ENCODE results near the gene SLC2A10. TPM values are rescaled to one million over a fixed set of nuclear protein-coding genes. Genes with fewer than 3 reads are reported as not detected.

SLC2A10 gene
- total and polyA plus RNA-seq, 10 of the 15 experiments (the other 5 are each of a cell fraction or from before 2014, with no cell fraction given), result not detected

DNA sequence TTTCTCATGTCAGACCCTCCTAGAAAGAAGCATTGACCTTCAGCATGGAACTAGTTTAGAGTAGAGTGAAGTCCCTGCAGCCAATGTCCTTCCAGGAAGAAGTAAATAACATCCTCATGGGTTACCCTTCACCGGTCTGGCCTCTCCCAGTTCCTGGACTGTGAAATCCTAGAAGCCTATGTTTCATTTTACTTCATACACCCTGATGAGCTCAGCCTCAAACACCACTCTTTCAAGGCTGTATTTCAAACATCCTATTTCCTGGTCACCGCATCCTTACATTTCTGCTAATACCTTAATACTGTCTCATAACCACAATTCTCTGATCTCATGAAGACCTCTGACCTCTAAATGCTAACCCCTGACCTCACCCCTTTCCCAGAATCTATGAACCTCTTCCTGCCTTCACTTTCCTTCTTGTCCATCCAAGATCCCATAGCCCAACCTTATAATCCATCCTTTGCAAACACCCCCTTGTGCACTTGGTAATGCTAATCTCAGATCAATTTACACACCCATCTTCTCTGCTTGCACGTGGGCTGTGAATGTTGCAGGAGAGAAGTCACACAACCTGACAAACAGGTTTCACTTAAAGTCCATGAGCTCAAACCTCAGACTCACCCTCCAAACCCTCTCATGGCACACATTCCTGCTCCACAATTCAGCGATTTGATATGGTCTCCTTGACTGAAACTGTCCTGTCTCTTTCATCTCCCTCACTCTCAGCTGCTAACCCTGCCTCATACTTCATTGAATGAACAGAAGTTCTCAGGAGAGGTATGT, 30.2 kb downstream of the SLC2A10 start (continued):
- no peak for TF ChIP-seq HDAC2 (IDR thresholded peaks at IDR 0.05)
- no peak for TF ChIP-seq IRF4 (IDR thresholded peaks at IDR 0.05; ENCODE audit: low read depth, low read length)
- TF ChIP-seq JUNB (IDR thresholded peaks at IDR 0.05), result no peak
- no peak for TF ChIP-seq KAT2A (conservative IDR thresholded peaks at IDR 0.05; ENCODE audit: control insufficient read depth, low read depth, low read length)
- no peak for TF ChIP-seq GATAD2B (conservative IDR thresholded peaks at IDR 0.05; ENCODE audit: low read depth)

DNA sequence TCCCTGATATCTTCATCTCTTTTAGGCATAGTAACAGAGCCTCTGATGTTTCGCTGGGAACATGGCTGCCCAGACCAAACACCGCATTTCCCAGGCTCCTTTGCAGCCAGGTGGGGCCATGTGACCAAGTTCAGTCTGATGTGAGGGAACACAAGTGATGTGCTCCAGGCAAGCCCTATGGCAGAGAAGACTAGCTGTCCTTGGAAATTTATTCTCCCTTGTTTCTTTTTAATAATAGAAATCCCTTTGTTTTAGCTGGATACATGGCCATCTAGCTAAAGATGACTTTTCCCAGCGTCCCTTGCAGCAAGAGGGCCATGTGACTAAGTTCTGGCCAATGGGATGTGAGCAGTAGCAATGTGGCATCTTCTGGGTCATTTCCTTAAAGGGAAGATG, 30.8 kb downstream of the SLC2A10 start:
- no peak for FAIRE-seq
- Histone ChIP-seq H3K27ac (ENCODE audit: control insufficient read depth, insufficient read depth) (no peak overlapping the region), H3K4me3 (no peak overlapping the region), H3K27me3 (replicated peaks in 1 of 2; ENCODE audit: control insufficient read depth in 2 of 2, insufficient read depth in 2 of 2, low read length in 1 of 2) (no peaks in the 10 kb centered on the region; a peak in 1 of 4 replicates), H3K9me3 (replicated peaks; ENCODE audit: control insufficient read depth, insufficient read depth, low read length) (no peaks in the 10 kb centered on the region; the same call in 2 of the 3 replicates), H3K79me2 (ENCODE audit: control insufficient read depth, insufficient read depth, low read length) (no peaks in the 10 kb centered on the region), H3K9ac (ENCODE audit: control insufficient read depth, insufficient read depth, low read length) (no peak overlapping the region), H3K4me1 (ENCODE audit: control insufficient read depth, insufficient read depth, low read length) (no peaks in the 10 kb centered on the region), H4K20me1 (ENCODE audit: control insufficient read depth, insufficient read depth) (no peaks in the 10 kb centered on the region), H2AFZ (ENCODE audit: control insufficient read depth, low read depth, low read length) (no peak overlapping the region; the same call in 1 of the 2 replicates), H3K36me3 (ENCODE audit: control insufficient read depth in 2 of 2, insufficient read depth in 2 of 2, low read length in 1 of 2) (no peaks in the 10 kb centered on the region), H3K4me2 (ENCODE audit: control insufficient read depth, insufficient read depth) (no peak overlapping the region)
- POLR2A ChIA-PET, result no interaction called here
- no TSS peak for BruUV-seq (replicated peaks)
- intact Hi-C loops (cut with micrococcal nuclease; ENCODE audit: unreplicated experiment), result no loop called here
- RAD21 ChIA-PET (ENCODE audit: unreplicated experiment), result no interaction called here
- in situ Hi-C loops (cut with MboI), result no loop called here
- SMC1A ChIA-PET (ENCODE audit: uncharacterized antibody, unreplicated experiment), result no interaction called here
- whole genome bisulfite sequencing (ENCODE audit: insufficient coverage, insufficient replicate concordance, low lambda C conversion rate, missing lambda C conversion rate), result 19% methylated on average over 3 of the region's 3 CpGs
- DNase-seq (ENCODE audit: low read depth, low spot score), result no peak
- ATAC-seq, result no peak
- TF ChIP-seq BACH1 (IDR thresholded peaks at IDR 0.05; ENCODE audit: borderline replicate concordance), result no peak
- TF ChIP-seq, protein P1, sequence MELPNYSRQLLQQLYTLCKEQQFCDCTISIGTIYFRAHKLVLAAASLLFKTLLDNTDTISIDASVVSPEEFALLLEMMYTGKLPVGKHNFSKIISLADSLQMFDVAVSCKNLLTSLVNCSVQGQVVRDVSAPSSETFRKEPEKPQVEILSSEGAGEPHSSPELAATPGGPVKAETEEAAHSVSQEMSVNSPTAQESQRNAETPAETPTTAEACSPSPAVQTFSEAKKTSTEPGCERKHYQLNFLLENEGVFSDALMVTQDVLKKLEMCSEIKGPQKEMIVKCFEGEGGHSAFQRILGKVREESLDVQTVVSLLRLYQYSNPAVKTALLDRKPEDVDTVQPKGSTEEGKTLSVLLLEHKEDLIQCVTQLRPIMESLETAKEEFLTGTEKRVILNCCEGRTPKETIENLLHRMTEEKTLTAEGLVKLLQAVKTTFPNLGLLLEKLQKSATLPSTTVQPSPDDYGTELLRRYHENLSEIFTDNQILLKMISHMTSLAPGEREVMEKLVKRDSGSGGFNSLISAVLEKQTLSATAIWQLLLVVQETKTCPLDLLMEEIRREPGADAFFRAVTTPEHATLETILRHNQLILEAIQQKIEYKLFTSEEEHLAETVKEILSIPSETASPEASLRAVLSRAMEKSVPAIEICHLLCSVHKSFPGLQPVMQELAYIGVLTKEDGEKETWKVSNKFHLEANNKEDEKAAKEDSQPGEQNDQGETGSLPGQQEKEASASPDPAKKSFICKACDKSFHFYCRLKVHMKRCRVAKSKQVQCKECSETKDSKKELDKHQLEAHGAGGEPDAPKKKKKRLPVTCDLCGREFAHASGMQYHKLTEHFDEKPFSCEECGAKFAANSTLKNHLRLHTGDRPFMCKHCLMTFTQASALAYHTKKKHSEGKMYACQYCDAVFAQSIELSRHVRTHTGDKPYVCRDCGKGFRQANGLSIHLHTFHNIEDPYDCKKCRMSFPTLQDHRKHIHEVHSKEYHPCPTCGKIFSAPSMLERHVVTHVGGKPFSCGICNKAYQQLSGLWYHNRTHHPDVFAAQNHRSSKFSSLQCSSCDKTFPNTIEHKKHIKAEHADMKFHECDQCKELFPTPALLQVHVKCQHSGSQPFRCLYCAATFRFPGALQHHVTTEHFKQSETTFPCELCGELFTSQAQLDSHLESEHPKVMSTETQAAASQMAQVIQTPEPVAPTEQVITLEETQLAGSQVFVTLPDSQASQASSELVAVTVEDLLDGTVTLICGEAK (IDR thresholded peaks at IDR 0.05; ENCODE audit: borderline replicate concordance), result no peak
- TF ChIP-seq EGR1 (IDR thresholded peaks at IDR 0.05; ENCODE audit: borderline replicate concordance in 1 of 2, low read depth in 2 of 2, low read length in 2 of 2), result no peak
- TF ChIP-seq CBX3 (IDR thresholded peaks at IDR 0.05; ENCODE audit: borderline replicate concordance, low read depth), result no peak
- TF ChIP-seq, protein P2, sequence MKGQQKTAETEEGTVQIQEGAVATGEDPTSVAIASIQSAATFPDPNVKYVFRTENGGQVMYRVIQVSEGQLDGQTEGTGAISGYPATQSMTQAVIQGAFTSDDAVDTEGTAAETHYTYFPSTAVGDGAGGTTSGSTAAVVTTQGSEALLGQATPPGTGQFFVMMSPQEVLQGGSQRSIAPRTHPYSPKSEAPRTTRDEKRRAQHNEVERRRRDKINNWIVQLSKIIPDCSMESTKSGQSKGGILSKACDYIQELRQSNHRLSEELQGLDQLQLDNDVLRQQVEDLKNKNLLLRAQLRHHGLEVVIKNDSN (IDR thresholded peaks at IDR 0.05; ENCODE audit: borderline replicate concordance, extremely low read length, insufficient read depth, low read depth, low read length), result peak; percentile 30
- no peak for TF ChIP-seq NBN (IDR thresholded peaks at IDR 0.05)
- CTCF ChIA-PET, result interaction anchor here (1.3 kb wide), 1 partner anchor 34 kb away, joined by 3 read pairs; no protein-coding TSS in a partner anchor

Data from GM12878 (cell line).